Effector memory CD8-positive, alpha-beta T cell (primary cell): ENCODE results near the gene RDH13.
"Not testable (repeated sequence)": the region's sequence is repeated elsewhere in the genome, so short reads cannot be mapped to it uniquely, and the experiment has no call there.

ENCODE experiments used
- ATAC-seq: fragments of 150-1000 bp; cut with Tn5 transposase; replicated peaks from 2 replicates; pipeline ENCODE4 v1.10.0; 2021; ENCODE audit warnings: mild to moderate bottlenecking, moderate library complexity
- DNase-seq, 3 experiments: peaks; one replicate each; pipeline ENCODE4 v3.0.0; 2021
- H3K27ac Mint-ChIP-seq, 2 donors: one replicate each; pipeline ENCODE4 v1.8.0; 2022; ENCODE audit warnings: mild to moderate bottlenecking in 2 of 2, mixed read lengths in 2 of 2, moderate library complexity in 2 of 2
- H3K27me3 Mint-ChIP-seq, 2 donors: one replicate each; pipeline ENCODE4 v1.8.0; 2022; ENCODE audit warnings: mixed read lengths in 2 of 2
- H3K36me3 Mint-ChIP-seq: one replicate; pipeline ENCODE4 v1.8.0; 2022; ENCODE audit warnings: mild to moderate bottlenecking, moderate library complexity, mixed read lengths; ENCODE audit not compliant: insufficient read depth
- H3K4me1 Mint-ChIP-seq, 2 donors: one replicate each; pipeline ENCODE4 v1.8.0; 2022; ENCODE audit warnings: low read depth in 2 of 2, mixed read lengths in 2 of 2
- H3K4me3 Mint-ChIP-seq, 2 donors: one replicate each; pipeline ENCODE4 v1.8.0; 2022; ENCODE audit warnings: mild to moderate bottlenecking in 2 of 2, mixed read lengths in 2 of 2, moderate library complexity in 2 of 2
- H3K9me3 Mint-ChIP-seq, 2 donors: one replicate each; pipeline ENCODE4 v1.8.0; 2022; ENCODE audit warnings: mixed read lengths in 2 of 2

The RDH13 gene

DNA sequence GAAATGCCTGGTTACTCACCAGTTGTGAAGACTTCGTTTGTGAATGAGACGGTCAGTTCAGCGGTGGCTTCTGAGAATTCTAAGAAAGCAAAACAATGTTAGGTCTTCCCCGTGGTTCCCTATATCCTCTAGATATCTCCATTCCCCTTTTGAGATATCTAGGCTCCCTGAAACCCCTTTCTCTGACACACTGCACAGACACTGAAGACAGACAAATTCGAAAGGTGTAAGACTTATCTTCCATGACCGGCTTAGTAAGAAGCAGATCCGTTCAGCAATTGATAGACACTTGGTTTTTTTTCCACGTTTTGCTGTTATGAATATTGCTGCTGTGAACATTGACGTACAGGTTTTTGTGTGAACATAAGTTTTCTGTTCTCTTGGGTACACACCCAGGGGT, 44.3 kb downstream of the RDH13 start:
- DNase-seq (no peak), ATAC-seq (no peak)
- Mint-ChIP-seq H3K9me3 (peaks cover 3% of the 10 kb centered on the region in 2 donors), H3K4me1 (peaks cover 3 to 5% of the 10 kb centered on the region in 2 donors), H3K27me3 (no peaks in the 10 kb centered on the region), H3K4me3 (no peak overlapping the region), H3K36me3 (peaks cover 19% of the 10 kb centered on the region), H3K27ac (no peak overlapping the region)

DNA sequence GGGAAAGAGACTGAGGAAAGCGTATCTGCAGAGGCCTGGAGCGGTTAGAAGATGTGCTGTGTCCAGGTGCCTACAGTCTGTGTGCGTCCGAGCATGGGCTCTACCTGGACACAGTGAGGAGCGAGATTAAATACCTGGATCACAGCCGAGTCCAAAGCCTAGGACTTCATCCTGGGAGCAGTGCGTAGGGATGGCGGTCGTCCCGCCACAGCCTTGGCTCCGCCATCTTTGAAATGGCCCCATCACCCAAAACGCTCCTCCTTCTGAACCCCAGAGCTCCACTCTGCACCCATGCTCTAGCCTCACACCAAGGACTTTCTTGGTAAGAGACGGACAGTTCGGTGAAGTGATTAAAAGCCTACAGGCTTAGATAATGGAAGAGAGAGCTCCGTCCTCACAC, 44.7 kb downstream of the RDH13 start:
- ATAC-seq: no peak
- no peak for DNase-seq
- Mint-ChIP-seq H3K36me3 (peaks cover 19% of the 10 kb centered on the region), H3K4me3 (no peak overlapping the region), H3K27me3 (no peaks in the 10 kb centered on the region), H3K27ac (no peak overlapping the region), H3K4me1 (peaks cover 2 to 5% of the 10 kb centered on the region in 2 donors), H3K9me3 (no peaks in the 10 kb centered on the region)

DNA sequence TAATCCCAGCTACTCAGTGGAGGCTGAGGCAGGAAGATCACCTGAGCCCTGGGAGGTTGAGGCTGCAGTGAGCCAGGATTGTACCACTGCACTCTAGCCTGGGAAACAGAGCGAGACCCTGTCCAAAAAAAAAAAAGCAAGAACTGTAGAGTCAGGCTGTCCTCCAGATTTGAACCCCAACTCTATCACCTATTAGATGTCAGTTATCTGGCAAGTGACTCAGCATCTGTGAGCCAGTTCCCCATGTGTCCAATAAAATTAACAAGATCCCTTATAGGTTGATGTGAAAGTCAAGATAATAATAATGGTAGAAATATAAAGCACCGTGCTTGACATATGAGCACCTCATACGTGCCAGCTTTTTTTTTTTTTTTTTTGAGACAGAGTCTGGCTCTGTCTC, 46.9 kb downstream of the RDH13 start:
- H3K36me3 Mint-ChIP-seq: peaks cover 21% of the 10 kb centered on the region
- peaks cover 0 to 9% of the 10 kb centered on the region in 2 donors for H3K27me3 Mint-ChIP-seq
- H3K9me3 Mint-ChIP-seq: no peaks in the 10 kb centered on the region

DNA sequence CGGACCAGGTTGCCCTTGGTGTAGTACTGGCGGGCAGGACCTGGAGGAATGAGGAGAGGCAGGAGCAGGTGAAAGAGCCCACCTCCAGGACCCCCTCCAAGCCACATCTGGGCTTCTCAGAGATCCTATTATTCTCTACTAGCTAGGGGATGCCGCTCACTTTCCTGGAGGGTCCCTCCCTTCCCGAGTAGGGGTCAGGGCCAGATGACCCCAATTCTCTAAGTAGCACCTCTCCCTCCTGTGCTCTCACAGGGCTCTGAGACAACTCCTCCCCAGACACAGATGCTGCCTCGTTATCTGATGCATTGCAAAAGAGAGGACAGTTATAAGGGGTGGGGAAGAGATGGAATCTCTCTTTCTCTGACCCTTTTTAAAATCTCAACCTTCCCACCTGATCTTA, 47.8 kb downstream of the RDH13 start:
- ATAC-seq (peak; percentile 28), DNase-seq (no peak)
- peaks cover 0 to 9% of the 10 kb centered on the region in 2 donors for H3K27me3 Mint-ChIP-seq
- H3K36me3 Mint-ChIP-seq: peaks cover 27% of the 10 kb centered on the region
- no peaks in the 10 kb centered on the region for H3K9me3 Mint-ChIP-seq
- peak overlapping the region in 1 of 2 donors; percentile 19 for H3K27ac Mint-ChIP-seq
- peaks cover 4 to 20% of the 10 kb centered on the region in 2 donors for H3K4me1 Mint-ChIP-seq
- peak overlapping the region in 1 of 2 donors; percentile 52 for H3K4me3 Mint-ChIP-seq

More for the DNA sequence above, 46.9 kb downstream of the RDH13 start:
- DNase-seq: no peak
- ATAC-seq: no peak
- Mint-ChIP-seq H3K27ac (peak overlapping the region in 1 of 2 donors; percentile 26), H3K4me1 (peaks cover 4 to 18% of the 10 kb centered on the region in 2 donors), H3K4me3 (no peak overlapping the region)

DNA sequence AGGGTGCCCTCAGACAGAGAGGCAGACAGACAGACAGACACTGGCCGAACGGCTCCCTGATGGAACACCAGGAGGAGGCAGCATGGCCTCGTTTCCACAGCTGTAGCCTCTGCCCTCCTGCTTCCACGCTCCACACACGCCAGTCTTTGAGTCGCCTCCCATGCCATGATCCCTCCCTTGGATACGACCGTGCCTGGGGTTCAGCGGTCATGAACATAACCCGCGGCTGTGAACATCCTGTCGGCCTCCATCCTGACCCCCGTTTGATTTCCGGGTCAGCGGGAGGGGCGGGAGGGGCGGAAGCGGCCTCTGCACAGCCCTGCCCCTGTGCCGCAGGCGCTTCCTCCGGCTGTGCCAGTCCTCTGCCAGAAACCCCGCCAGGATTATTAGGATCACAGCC, 48.2 kb downstream of the RDH13 start:
- DNase-seq (no peak), ATAC-seq (peak; percentile 90)
- peaks cover 24% of the 10 kb centered on the region for H3K36me3 Mint-ChIP-seq
- H3K27me3 Mint-ChIP-seq: peaks cover 0 to 9% of the 10 kb centered on the region in 2 donors
- H3K9me3 Mint-ChIP-seq: no peaks in the 10 kb centered on the region
- peaks cover 4 to 20% of the 10 kb centered on the region in 2 donors for H3K4me1 Mint-ChIP-seq
- H3K4me3 Mint-ChIP-seq: peak overlapping the region in 1 of 2 donors; percentile 52
- peak overlapping the region in 1 of 2 donors; percentile 19 for H3K27ac Mint-ChIP-seq

DNA sequence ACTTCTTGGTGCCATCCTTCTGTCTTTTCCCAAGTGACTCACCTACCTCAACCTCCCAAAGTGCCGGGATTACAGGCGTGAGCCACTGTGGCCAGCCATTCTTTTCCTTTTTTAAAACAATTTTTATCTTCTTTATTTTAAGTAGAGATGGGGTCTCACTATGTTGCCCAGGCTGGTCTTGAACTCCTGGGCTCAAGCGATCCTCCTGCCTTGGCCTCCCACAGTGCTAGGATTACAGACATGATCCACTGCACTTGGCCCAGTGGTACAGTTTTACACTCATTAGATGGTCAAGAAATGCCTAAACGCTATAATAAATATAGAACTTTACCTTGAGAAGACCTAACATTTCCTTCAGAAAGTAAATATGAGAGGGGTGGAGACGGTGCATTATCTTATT, 49.4 kb downstream of the RDH13 start:
- Mint-ChIP-seq H3K4me1 (peaks cover 6 to 26% of the 10 kb centered on the region in 2 donors), H3K36me3 (peaks cover 22% of the 10 kb centered on the region), H3K4me3 (no peak overlapping the region), H3K27me3 (peaks cover 0 to 9% of the 10 kb centered on the region in 2 donors), H3K9me3 (peaks cover 0 to 11% of the 10 kb centered on the region in 2 donors), H3K27ac (no peak overlapping the region)
- ATAC-seq: no peak
- DNase-seq: no peak

DNA sequence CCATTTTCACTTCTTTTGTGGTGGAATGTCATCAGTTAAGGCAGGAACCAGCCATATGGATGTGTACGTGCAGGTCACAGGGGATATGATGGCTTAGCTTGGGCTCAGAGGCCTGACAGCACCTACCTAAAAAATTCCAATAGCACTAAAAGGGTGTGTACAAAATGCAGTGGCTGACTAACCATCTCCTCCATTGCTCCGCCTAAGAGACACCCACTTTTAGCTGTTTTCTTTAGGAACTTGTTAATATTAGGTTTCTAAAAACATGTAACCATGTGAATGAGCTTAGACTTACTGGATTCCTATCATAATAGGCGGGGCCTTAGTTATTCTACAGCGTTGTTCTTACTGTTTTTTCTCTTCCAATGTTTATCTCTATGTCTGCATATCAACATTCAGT, 50.6 kb downstream of the RDH13 start:
- no peak overlapping the region for H3K4me3 Mint-ChIP-seq

DNA sequence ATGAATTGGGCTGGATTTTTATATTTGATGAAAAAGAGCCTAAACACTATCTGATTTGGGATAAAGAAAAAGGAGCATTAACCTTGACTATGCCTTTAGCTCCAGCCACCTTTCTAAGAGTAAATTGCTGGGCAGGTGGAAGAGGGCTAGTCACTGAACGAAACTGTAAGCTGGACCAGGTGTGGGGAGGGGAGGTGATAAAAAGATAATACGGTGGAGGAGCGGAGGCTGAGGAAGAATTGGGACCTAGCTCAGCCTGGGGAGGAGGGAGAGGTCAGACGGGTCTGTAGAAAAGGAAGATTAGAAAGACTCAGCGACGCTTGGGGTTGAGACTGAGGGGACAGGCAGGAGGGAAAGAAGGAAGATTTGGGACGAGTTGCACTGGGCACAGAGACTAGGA, 52.4 kb downstream of the RDH13 start:
- not testable (repeated sequence) for ATAC-seq, H3K27me3 Mint-ChIP-seq, DNase-seq, H3K4me3 Mint-ChIP-seq
- H3K27ac Mint-ChIP-seq: peak overlapping the region in 1 of 2 donors; percentile 5
- H3K9me3 Mint-ChIP-seq: peaks cover 8 to 28% of the 10 kb centered on the region in 2 donors
- H3K36me3 Mint-ChIP-seq: peaks cover 23% of the 10 kb centered on the region
- H3K4me1 Mint-ChIP-seq: peaks cover 17 to 50% of the 10 kb centered on the region in 2 donors

More for the DNA sequence above, 50.6 kb downstream of the RDH13 start:
- no peak for ATAC-seq
- H3K27me3 Mint-ChIP-seq: peaks cover 0 to 9% of the 10 kb centered on the region in 2 donors
- peaks cover 6 to 23% of the 10 kb centered on the region in 2 donors for H3K9me3 Mint-ChIP-seq
- H3K4me1 Mint-ChIP-seq: peaks cover 12 to 37% of the 10 kb centered on the region in 2 donors
- no peak overlapping the region for H3K27ac Mint-ChIP-seq
- DNase-seq: no peak
- H3K36me3 Mint-ChIP-seq: peaks cover 18% of the 10 kb centered on the region

DNA sequence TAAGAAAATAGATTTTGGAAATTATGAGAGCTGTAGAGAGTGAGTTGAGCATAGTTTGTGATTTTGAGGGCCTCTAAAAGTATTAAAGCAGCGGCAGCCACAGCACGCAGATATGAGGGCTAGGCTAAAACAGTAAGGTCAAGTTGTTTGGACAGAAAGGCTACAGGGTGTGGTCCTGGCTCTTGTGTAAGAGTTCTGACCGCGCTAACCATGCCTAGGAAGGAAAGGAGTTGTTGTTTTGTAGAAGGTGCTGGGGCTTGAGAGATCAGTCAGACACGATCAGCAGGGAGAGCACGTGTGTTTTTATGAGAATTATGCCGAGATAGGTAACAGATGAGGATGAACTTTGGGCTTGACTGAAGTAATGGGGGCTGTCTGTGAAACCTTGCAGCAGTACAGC, 54.2 kb downstream of the RDH13 start:
- Mint-ChIP-seq H3K36me3 (peaks cover 32% of the 10 kb centered on the region), H3K4me1 (peaks cover 15 to 50% of the 10 kb centered on the region in 2 donors), H3K9me3 (peaks cover 12 to 35% of the 10 kb centered on the region in 2 donors), H3K27me3 (peaks cover 0 to 16% of the 10 kb centered on the region in 2 donors)
- not testable (repeated sequence) for H3K27ac Mint-ChIP-seq, ATAC-seq, H3K4me3 Mint-ChIP-seq, DNase-seq

DNA sequence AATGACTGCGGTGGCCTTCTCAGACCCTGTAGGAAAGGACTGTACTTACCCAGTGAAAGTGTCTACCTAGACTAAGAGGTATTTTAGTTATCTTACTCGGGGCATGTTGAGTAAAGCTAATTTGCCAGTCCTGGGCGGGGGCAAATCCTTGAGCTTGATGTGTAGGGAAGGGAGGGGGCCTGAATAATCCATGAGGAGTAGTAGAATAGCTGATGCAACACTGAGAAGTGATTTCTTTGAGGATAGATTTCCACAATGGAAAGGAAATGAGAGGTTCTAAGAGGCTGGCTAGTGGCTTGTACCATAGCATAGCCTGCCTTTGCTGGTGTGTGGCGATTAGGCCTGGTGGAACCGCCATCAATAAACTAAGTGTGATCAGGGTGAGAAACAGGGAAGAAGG, 54.8 kb downstream of the RDH13 start:
- not testable (repeated sequence) for DNase-seq, H3K4me3 Mint-ChIP-seq, ATAC-seq
- peaks cover 12 to 35% of the 10 kb centered on the region in 2 donors for H3K9me3 Mint-ChIP-seq
- H3K36me3 Mint-ChIP-seq: peaks cover 32% of the 10 kb centered on the region
- H3K4me1 Mint-ChIP-seq: peaks cover 15 to 45% of the 10 kb centered on the region in 2 donors
- peaks cover 0 to 22% of the 10 kb centered on the region in 2 donors for H3K27me3 Mint-ChIP-seq
- peak overlapping the region in 1 of 2 donors; percentile 90 for H3K27ac Mint-ChIP-seq

DNA sequence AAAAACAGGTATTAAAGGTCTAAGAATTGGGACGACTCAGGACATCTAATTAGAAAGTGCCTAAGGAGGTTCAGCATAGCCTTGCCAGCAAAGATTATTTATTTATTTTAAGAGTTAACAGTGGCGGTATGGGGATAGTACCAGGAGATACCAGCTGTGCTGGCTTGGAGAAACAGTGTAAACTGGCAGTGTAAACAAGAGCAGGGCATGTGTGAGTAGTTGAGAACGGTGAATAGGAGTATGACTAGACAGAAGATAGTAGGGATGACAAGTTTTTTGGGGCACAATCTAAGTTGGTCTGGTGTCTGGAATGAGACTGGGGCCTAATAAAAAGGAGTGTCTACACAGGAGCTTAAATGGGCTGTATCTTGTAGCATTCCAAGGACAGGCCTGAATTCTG, 55.4 kb downstream of the RDH13 start:
- DNase-seq, ATAC-seq: not testable (repeated sequence)
- Mint-ChIP-seq H3K4me1 (peaks cover 15 to 43% of the 10 kb centered on the region in 2 donors), H3K27ac (peak overlapping the region; percentile 49 to 90), H3K9me3 (peaks cover 12 to 35% of the 10 kb centered on the region in 2 donors), H3K4me3 (peak overlapping the region; percentile 22 to 72), H3K36me3 (peaks cover 30% of the 10 kb centered on the region), H3K27me3 (peaks cover under 1 to 23% of the 10 kb centered on the region in 2 donors)

DNA sequence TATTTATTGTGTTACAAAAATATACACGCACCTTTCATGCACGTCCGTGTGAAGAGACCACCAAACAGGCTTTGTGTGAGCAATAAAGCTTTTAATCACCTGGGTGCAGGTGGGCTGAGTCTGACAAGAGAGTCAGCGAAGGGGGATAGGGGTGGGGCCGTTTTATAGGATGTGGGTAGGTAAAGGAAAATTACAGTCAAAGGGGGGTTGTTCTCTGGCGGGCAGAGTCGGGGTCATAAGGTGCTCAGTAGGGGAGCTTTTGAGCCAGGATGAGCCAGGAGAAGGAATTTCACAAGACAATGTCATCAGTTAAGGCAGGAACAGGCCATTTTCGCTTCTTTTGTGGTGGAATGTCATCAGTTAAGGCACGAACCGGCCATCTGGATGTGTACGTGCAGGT, 56.2 kb downstream of the RDH13 start:
- Mint-ChIP-seq H3K4me3 (peak overlapping the region; percentile 22 to 72), H3K9me3 (peaks cover 12 to 35% of the 10 kb centered on the region in 2 donors), H3K4me1 (peaks cover 15 to 39% of the 10 kb centered on the region in 2 donors), H3K27ac (peak overlapping the region; percentile 49 to 90), H3K36me3 (peaks cover 30% of the 10 kb centered on the region), H3K27me3 (peaks cover 5 to 27% of the 10 kb centered on the region in 2 donors)
- ATAC-seq, DNase-seq: not testable (repeated sequence)

DNA sequence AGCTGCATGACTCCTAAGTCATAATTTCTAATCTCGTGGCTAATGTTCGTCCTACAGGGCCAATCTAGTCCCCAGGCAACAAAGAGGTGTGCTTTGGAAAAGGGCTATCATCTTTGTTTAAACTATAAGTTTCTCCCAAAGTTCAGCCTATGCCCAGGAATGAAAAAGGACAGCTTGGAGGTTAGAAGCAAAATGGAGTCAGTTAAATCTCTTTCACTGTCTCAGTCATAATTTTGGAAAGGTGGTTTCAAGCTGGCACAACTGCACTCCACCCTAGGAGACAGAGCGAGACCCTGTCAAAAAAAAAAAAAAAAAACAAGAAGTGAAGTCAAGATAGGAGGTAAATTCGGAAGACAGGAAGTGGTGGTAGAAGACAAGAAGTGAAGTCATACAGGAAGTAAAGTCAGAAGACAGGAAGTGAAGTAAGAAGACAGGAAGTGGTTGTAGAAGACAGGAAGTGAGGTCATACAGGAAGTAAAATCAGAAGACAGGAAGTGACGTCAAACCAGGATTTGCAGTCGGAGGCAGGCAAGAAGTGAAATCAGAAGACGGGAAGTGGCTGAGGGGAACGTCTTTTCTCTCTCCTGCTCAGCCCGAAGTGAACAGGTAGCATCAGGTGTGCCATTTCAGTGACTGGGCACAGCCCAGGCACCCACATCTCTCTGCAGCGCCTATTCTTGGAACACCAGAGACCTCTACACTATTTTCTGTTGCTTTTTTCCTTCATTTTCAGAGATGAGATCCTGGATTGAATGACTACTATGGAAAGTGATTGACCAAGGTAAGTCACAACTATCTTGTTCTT, 57.1 kb downstream of the RDH13 start:
- ATAC-seq (peak; percentile 97), DNase-seq (peak; percentile 57 to 65 (median 61))
- Mint-ChIP-seq H3K27ac (peak overlapping the region; percentile 6 to 90), H3K36me3 (peaks cover 28% of the 10 kb centered on the region), H3K9me3 (peaks cover 12 to 38% of the 10 kb centered on the region in 2 donors), H3K4me1 (peaks cover 13 to 31% of the 10 kb centered on the region in 2 donors), H3K4me3 (peak overlapping the region; percentile 26 to 72), H3K27me3 (peaks cover 7 to 29% of the 10 kb centered on the region in 2 donors)
